Hepatocyte (in vitro differentiated cells): Measurements from ENCODE around the gene SELENOV. TPM values are rescaled to one million over a fixed set of nuclear protein-coding genes. Genes with fewer than 3 reads are reported as not detected.

Experiments used
- DNase-seq: peaks from one replicate; pipeline ENCODE4 v3.0.0-alpha.2; 2016; ENCODE audit warnings: low spot score
- H2AFZ ChIP-seq: fragments of 200-600 bp; sonication (generic); 2 replicates; pipeline ENCODE4 v1.6.0; 2016; ENCODE audit warnings: antibody characterized with exemption, mild to moderate bottlenecking
- H3K27ac ChIP-seq: fragments of 200-600 bp; sonication (generic); 2 replicates; pipeline ENCODE4 v1.5.1; 2016; ENCODE audit warnings: mild to moderate bottlenecking
- H3K27me3 ChIP-seq: fragments of 200-600 bp; sonication (generic); 2 replicates; pipeline ENCODE4 v1.6.1; 2016
- H3K36me3 ChIP-seq: fragments of 200-600 bp; sonication (generic); replicated peaks from 2 replicates; pipeline ENCODE4 v1.5.1; 2016; ENCODE audit warnings: low read depth; ENCODE audit not compliant: insufficient read depth
- H3K4me1 ChIP-seq: fragments of 200-600 bp; sonication (generic); 2 replicates; pipeline ENCODE4 v1.5.1; 2016; ENCODE audit warnings: mild to moderate bottlenecking, moderate library complexity; ENCODE audit not compliant: insufficient read depth
- H3K4me2 ChIP-seq: fragments of 200-600 bp; sonication (generic); 2 replicates; pipeline ENCODE4 v1.6.0; 2016
- H3K4me3 ChIP-seq: fragments of 200-600 bp; sonication (generic); 2 replicates; pipeline ENCODE4 v1.5.1; 2016; ENCODE audit warnings: mild to moderate bottlenecking
- H3K79me2 ChIP-seq: fragments of 200-600 bp; sonication (generic); 2 replicates; pipeline ENCODE4 v1.6.0; 2017; ENCODE audit warnings: mild to moderate bottlenecking
- H3K9me2 ChIP-seq: fragments of 200-600 bp; sonication (generic); replicated peaks from 2 replicates; pipeline ENCODE4 v1.6.0; 2017; ENCODE audit warnings: mild to moderate bottlenecking; ENCODE audit not compliant: insufficient read depth
- H3K9me3 ChIP-seq: fragments of 200-600 bp; sonication (generic); 2 replicates; pipeline ENCODE4 v1.5.1; 2016; ENCODE audit warnings: low read depth, mild to moderate bottlenecking
- H4K20me1 ChIP-seq: fragments of 200-600 bp; sonication (generic); 2 replicates; pipeline ENCODE4 v1.6.0; 2016; ENCODE audit warnings: mild to moderate bottlenecking; ENCODE audit not compliant: insufficient read depth, poor library complexity, severe bottlenecking
- CTCF ChIP-seq: fragments of 200-600 bp; sonication (generic); IDR thresholded peaks from 2 replicates; pipeline ENCODE4 v1.5.1; 2016; ENCODE audit warnings: antibody characterized with exemption, mild to moderate bottlenecking; ENCODE audit not compliant: poor library complexity
- EZH2 ChIP-seq: fragments of 200-600 bp; sonication (generic); IDR thresholded peaks from 2 replicates; pipeline ENCODE4 v1.6.1; 2016; ENCODE audit warnings: antibody characterized with exemption, mild to moderate bottlenecking, borderline replicate concordance
- EZH2phosphoT487 ChIP-seq: fragments of 200-600 bp; sonication (generic); IDR thresholded peaks from one replicate; pipeline ENCODE4 v1.6.1; 2018; ENCODE audit warnings: antibody characterized with exemption, mild to moderate bottlenecking, low read depth, moderate library complexity; ENCODE audit not compliant: unreplicated experiment, severe bottlenecking
- WGBS: methylation state at CpG from one replicate; pipeline ENCODE4 v1.1.6; 2016; ENCODE audit warnings: low lambda C conversion rate; ENCODE audit errors: missing lambda C conversion rate; 5-methylcytosine and 5-hydroxymethylcytosine counted together
- polyA plus RNA-seq: library from polyadenylated mRNA; unstranded; fragments of >200 nt; fragmentation: Nextera tagmentation; extraction: Ambion mirVana; gene quantifications from 2 replicates; pipeline ENCODE4 v1.2.1, GENCODE V29; 2016
- total RNA-seq: library from RNA; depleted of rRNA; stranded (reverse); fragments of >200 nt; gene quantifications from 2 replicates; pipeline ENCODE4 v1.2.3, GENCODE V29; 2014

Gene SELENOV
- total and polyA plus RNA-seq, 2 experiments from 2014 or later, result 0.50 to 0.98 TPM

GRCh38 chr19:39492225-39492624 lies 22.7 kb upstream of the SELENOV start:
- DNase-seq, result no peak
- Histone ChIP-seq H3K4me2 (no peak overlapping the region), H3K27ac (no peak overlapping the region), H3K9me2 (no peaks in the 10 kb centered on the region), H3K36me3 (no peaks in the 10 kb centered on the region), H4K20me1 (no peaks in the 10 kb centered on the region), H3K4me1 (no peaks in the 10 kb centered on the region), H3K9me3 (no peaks in the 10 kb centered on the region), H3K4me3 (no peak overlapping the region), H3K27me3 (peaks cover 11% of the 10 kb centered on the region), H2AFZ (no peak overlapping the region), H3K79me2 (no peaks in the 10 kb centered on the region)
- TF ChIP-seq CTCF (no peak), EZH2 (no peak), EZH2phosphoT487 (no peak)
- WGBS, result 98% methylated on average over 5 of the region's 6 CpGs

GRCh38 chr19:39492788-39493187 lies 22.2 kb upstream of the SELENOV start:
- no peaks in the 10 kb centered on the region for H3K9me3 ChIP-seq
- no peaks in the 10 kb centered on the region for H4K20me1 ChIP-seq
- no peak overlapping the region for H2AFZ ChIP-seq
- H3K4me1 ChIP-seq, result no peaks in the 10 kb centered on the region
- H3K4me2 ChIP-seq, result no peak overlapping the region
- no peaks in the 10 kb centered on the region for H3K9me2 ChIP-seq
- H3K36me3 ChIP-seq, result no peaks in the 10 kb centered on the region
- no peak overlapping the region for H3K4me3 ChIP-seq
- no peak for DNase-seq
- no peak overlapping the region for H3K27ac ChIP-seq
- no peaks in the 10 kb centered on the region for H3K79me2 ChIP-seq
- no peak for TF ChIP-seq CTCF
- no peak for TF ChIP-seq EZH2phosphoT487
- TF ChIP-seq EZH2, result no peak
- WGBS, result 85% methylated on average over 3 of the region's 3 CpGs
- H3K27me3 ChIP-seq, result peaks cover 17% of the 10 kb centered on the region

GRCh38 chr19:39494661-39495060 lies 20.3 kb upstream of the SELENOV start:
- Histone ChIP-seq H3K79me2 (no peaks in the 10 kb centered on the region), H3K9me2 (no peaks in the 10 kb centered on the region), H4K20me1 (no peaks in the 10 kb centered on the region), H2AFZ (no peak overlapping the region), H3K4me1 (peaks cover 12% of the 10 kb centered on the region), H3K4me2 (no peak overlapping the region), H3K9me3 (no peaks in the 10 kb centered on the region), H3K27me3 (peaks cover 36% of the 10 kb centered on the region), H3K4me3 (no peak overlapping the region), H3K36me3 (no peaks in the 10 kb centered on the region), H3K27ac (no peak overlapping the region)
- no peak for DNase-seq
- 89% methylated on average over 5 of the region's 5 CpGs for WGBS
- TF ChIP-seq CTCF (no peak), EZH2 (no peak), EZH2phosphoT487 (no peak)

GRCh38 chr19:39496063-39496462 lies 18.9 kb upstream of the SELENOV start:
- Histone ChIP-seq H3K27me3 (peaks cover 48% of the 10 kb centered on the region), H3K4me1 (peaks cover 12% of the 10 kb centered on the region), H3K36me3 (no peaks in the 10 kb centered on the region), H3K79me2 (no peaks in the 10 kb centered on the region), H3K4me3 (no peak overlapping the region), H3K9me3 (no peaks in the 10 kb centered on the region), H3K4me2 (no peak overlapping the region), H3K27ac (no peak overlapping the region), H2AFZ (no peak overlapping the region), H4K20me1 (no peaks in the 10 kb centered on the region), H3K9me2 (no peaks in the 10 kb centered on the region)
- no peak for TF ChIP-seq EZH2phosphoT487
- TF ChIP-seq EZH2, result no peak
- TF ChIP-seq CTCF, result no peak
- 94% methylated on average over 5 of the region's 5 CpGs for WGBS
- no peak for DNase-seq
